Measurements from ENCODE around the gene EIF2B1.

GRCh38 chr12:123599721-123600120, 33.8 kb downstream of the EIF2B1 start:
- TF ChIP-seq CTCF (IDR thresholded peaks at IDR 0.05; ENCODE audit: insufficient read depth, low read length) (no peak), POLR2AphosphoS5 (IDR thresholded peaks at IDR 0.05; ENCODE audit: low read depth) (no peak)

Measured in HL-60 (cell line).